H9 (cell line): ENCODE measurements around the gene MXRA5. TPM values are rescaled to one million over a fixed set of nuclear protein-coding genes. Genes with fewer than 3 reads are reported as not detected.

Source experiments
- DNase-seq: peaks from one replicate; pipeline ENCODE4 v3.0.0-alpha.2; 2017
- H2AFZ ChIP-seq: one replicate; pipeline ENCODE4 v1.6.1; 2013; ENCODE audit warnings: mild to moderate bottlenecking, low read length, control low read depth, moderate library complexity
- H2AK5ac ChIP-seq: 2 replicates; pipeline ENCODE4 v1.6.1; 2013; ENCODE audit warnings: low read length, control low read depth, mixed read lengths; ENCODE audit not compliant: insufficient read length
- H2BK120ac ChIP-seq: one replicate; pipeline ENCODE4 v1.6.1; 2013; ENCODE audit warnings: low read depth, mild to moderate bottlenecking, low read length, control low read depth, inconsistent platforms; ENCODE audit not compliant: poor library complexity, severe bottlenecking
- H2BK12ac ChIP-seq: 2 replicates; pipeline ENCODE4 v1.6.1; 2013; ENCODE audit warnings: low read length, control low read depth, mixed read lengths, low read depth; ENCODE audit not compliant: insufficient read length
- H2BK15ac ChIP-seq: 2 replicates; pipeline ENCODE4 v1.6.1; 2013; ENCODE audit warnings: low read depth, low read length, control low read depth
- H2BK20ac ChIP-seq: one replicate; pipeline ENCODE4 v1.6.1; 2013; ENCODE audit warnings: low read depth, mild to moderate bottlenecking, low read length, control low read depth, inconsistent platforms; ENCODE audit not compliant: poor library complexity, severe bottlenecking
- H2BK5ac ChIP-seq: 2 replicates; pipeline ENCODE4 v1.6.1; 2013; ENCODE audit warnings: low read length, control low read depth, mixed read lengths; ENCODE audit not compliant: insufficient read length
- H3K14ac ChIP-seq: 2 replicates; pipeline ENCODE4 v1.6.1; 2013; ENCODE audit warnings: low read length, control low read depth; ENCODE audit not compliant: insufficient read depth
- H3K18ac ChIP-seq: 2 replicates; pipeline ENCODE4 v1.6.1; 2013; ENCODE audit warnings: low read depth, mild to moderate bottlenecking, mixed read lengths, low read length, control low read depth; ENCODE audit not compliant: insufficient read length
- H3K23ac ChIP-seq: 2 replicates; pipeline ENCODE4 v1.6.1; 2013; ENCODE audit warnings: low read length, control low read depth, mixed read lengths, low read depth; ENCODE audit not compliant: insufficient read length
- H3K23me2 ChIP-seq: 2 replicates; pipeline ENCODE4 v1.6.1; 2013; ENCODE audit warnings: low read depth, mild to moderate bottlenecking, mixed read lengths, low read length, control low read depth; ENCODE audit not compliant: insufficient read length, poor library complexity, severe bottlenecking
- H3K27ac ChIP-seq: 2 replicates; pipeline ENCODE4 v1.5.1; 2013; ENCODE audit warnings: low read length, control low read depth, mixed read lengths, low read depth; ENCODE audit not compliant: insufficient read length
- H3K27me3 ChIP-seq: 2 replicates; pipeline ENCODE4 v1.6.1; 2013; ENCODE audit warnings: low read length, control low read depth, inconsistent platforms; ENCODE audit not compliant: insufficient read depth
- H3K4ac ChIP-seq: 2 replicates; pipeline ENCODE4 v1.6.1; 2013; ENCODE audit warnings: low read depth, mild to moderate bottlenecking, control low read depth, inconsistent platforms, low read length, moderate library complexity
- H3K4me1 ChIP-seq: 2 replicates; pipeline ENCODE4 v1.6.1; 2013; ENCODE audit warnings: low read length, control low read depth, inconsistent platforms; ENCODE audit not compliant: insufficient read depth
- H3K4me2 ChIP-seq: 2 replicates; pipeline ENCODE4 v1.6.1; 2013; ENCODE audit warnings: low read length, control low read depth, mixed read lengths; ENCODE audit not compliant: insufficient read length, insufficient read depth
- H3K56ac ChIP-seq: 2 replicates; pipeline ENCODE4 v1.6.1; 2013; ENCODE audit warnings: low read depth, mild to moderate bottlenecking, mixed read lengths, low read length, control low read depth; ENCODE audit not compliant: insufficient read length
- H3K79me1 ChIP-seq: 2 replicates; pipeline ENCODE4 v1.6.1; 2013; ENCODE audit warnings: low read depth, mild to moderate bottlenecking, moderate library complexity, low read length, control low read depth, inconsistent platforms; ENCODE audit not compliant: insufficient read depth, poor library complexity, severe bottlenecking
- H3K79me2 ChIP-seq: 2 replicates; pipeline ENCODE4 v1.6.1; 2013; ENCODE audit warnings: low read length, control low read depth, inconsistent platforms; ENCODE audit not compliant: insufficient read depth
- H3K9ac ChIP-seq: 2 replicates; pipeline ENCODE4 v1.6.1; 2013; ENCODE audit warnings: low read length, control low read depth, mixed read lengths; ENCODE audit not compliant: insufficient read length; ENCODE audit errors: extremely low read depth
- H3K9me3 ChIP-seq: one replicate; pipeline ENCODE4 v1.6.1; 2013; ENCODE audit warnings: low read depth, low read length, inconsistent platforms; ENCODE audit not compliant: control insufficient read depth
- H3T11ph ChIP-seq: one replicate; pipeline ENCODE4 v1.6.1; 2013; ENCODE audit warnings: mild to moderate bottlenecking, low read length, control low read depth, inconsistent platforms
- H4K20me1 ChIP-seq: one replicate; pipeline ENCODE4 v1.6.1; 2013; ENCODE audit not compliant: control insufficient read depth, insufficient read length, insufficient read depth
- H4K5ac ChIP-seq: 2 replicates; pipeline ENCODE4 v1.6.1; 2013; ENCODE audit warnings: low read depth, mild to moderate bottlenecking, mixed read lengths, low read length, control low read depth; ENCODE audit not compliant: insufficient read length
- H4K8ac ChIP-seq: replicated peaks from 2 replicates; pipeline ENCODE4 v1.6.1; 2013; ENCODE audit warnings: low read length, control low read depth, mixed read lengths, low read depth; ENCODE audit not compliant: insufficient read length
- H4K91ac ChIP-seq: 2 replicates; pipeline ENCODE4 v1.6.1; 2013; ENCODE audit warnings: low read depth, mild to moderate bottlenecking, moderate library complexity, mixed read lengths, low read length, control low read depth; ENCODE audit not compliant: insufficient read length
- H3K27ac Mint-ChIP-seq, 3 experiments: 2 replicates in 2 of 3; 3 replicates in 1 of 3; pipeline ENCODE4 v1.8.0; 2020 to 2021; ENCODE audit warnings: mixed read lengths in 3 of 3, mild to moderate bottlenecking in 1 of 3, moderate library complexity in 1 of 3
- H3K27me3 Mint-ChIP-seq: 2 replicates; pipeline ENCODE4 v1.8.0; 2021; ENCODE audit warnings: low read depth, mild to moderate bottlenecking, moderate library complexity, mixed read lengths
- H3K36me3 Mint-ChIP-seq, 3 experiments: 2 replicates in 2 of 3; 3 replicates in 1 of 3; pipeline ENCODE4 v1.8.0; 2020 to 2021; ENCODE audit warnings: low read depth in 3 of 3, mixed read lengths in 3 of 3; ENCODE audit not compliant: insufficient read depth in 1 of 3
- H3K4me1 Mint-ChIP-seq, 2 experiments: 2 replicates each; pipeline ENCODE4 v1.8.0; 2020; ENCODE audit warnings: mixed read lengths in 2 of 2
- H3K4me3 Mint-ChIP-seq, 2 experiments: 2 replicates in 1 of 2; 3 replicates in 1 of 2; pipeline ENCODE4 v1.8.0; 2020 to 2021; ENCODE audit warnings: mild to moderate bottlenecking in 2 of 2, mixed read lengths in 2 of 2, moderate library complexity in 1 of 2
- H3K9me3 Mint-ChIP-seq, 2 experiments: 2 replicates in 1 of 2; 3 replicates in 1 of 2; pipeline ENCODE4 v1.8.0; 2020; ENCODE audit warnings: mild to moderate bottlenecking in 2 of 2, mixed read lengths in 2 of 2, moderate library complexity in 1 of 2
- WGBS: extraction: QIAGEN DNeasy Blood & Tissue Kit; methylation state at CpG from one replicate; pipeline ENCODE4 v1.1.7; 2013; ENCODE audit warnings: missing lambda C conversion rate, low lambda C conversion rate, mixed read lengths; ENCODE audit not compliant: insufficient read length; ENCODE audit errors: extremely low coverage; 5-methylcytosine and 5-hydroxymethylcytosine counted together
- total RNA-seq: library from RNA; stranded (reverse); gene quantifications from 2 replicates; pipeline ENCODE4 v1.2.1, GENCODE V29; 2021
- TF ChIP-seq, protein P1 (sequence below): fragments of 200-600 bp; sonication (generic); conservative IDR thresholded peaks from 3 replicates; pipeline ENCODE4 v1.8.0; 2021; ENCODE audit warnings: antibody characterized with exemption, mild to moderate bottlenecking

Gene MXRA5
- total RNA-seq, 1 experiment from 2014 or later: 1.0 TPM

DNA sequence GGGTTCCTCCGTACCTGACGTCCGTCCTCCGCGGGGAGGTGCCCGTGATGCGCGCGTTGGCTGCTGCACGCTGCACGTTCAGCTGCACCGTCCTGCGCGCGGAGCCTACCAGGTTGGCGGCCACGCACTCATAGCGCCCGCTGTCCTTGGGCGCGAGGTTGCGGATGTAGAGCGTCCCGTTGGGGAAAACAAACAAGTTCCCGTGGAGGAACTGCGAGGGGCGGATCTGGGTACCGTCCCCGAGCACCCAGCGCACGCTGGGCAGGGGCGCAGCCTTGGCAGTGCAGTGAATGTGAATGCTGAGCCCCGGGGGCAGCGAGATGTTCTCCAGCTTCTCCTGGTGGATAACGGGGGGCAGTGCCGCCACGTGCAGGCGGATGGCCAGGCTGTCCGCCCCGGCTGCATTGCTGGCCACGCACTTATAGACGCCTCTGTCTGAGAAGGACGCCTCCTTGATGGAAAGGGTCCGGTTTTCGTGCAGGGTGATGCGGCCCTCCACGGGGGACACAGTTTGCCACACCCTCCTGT is 29.2 kb downstream of the MXRA5 start:
- Histone ChIP-seq H3K23ac (no peak overlapping the region), H3K23me2 (no peaks in the 10 kb centered on the region), H3K79me2 (no peaks in the 10 kb centered on the region), H2BK12ac (no peak overlapping the region), H2BK15ac (no peak overlapping the region), H2AK5ac (no peak overlapping the region), H3K9me3 (no peaks in the 10 kb centered on the region), H3K4ac (no peak overlapping the region), H3K18ac (no peak overlapping the region), H3T11ph (no peak overlapping the region), H3K27me3 (no peaks in the 10 kb centered on the region), H3K56ac (no peak overlapping the region), H3K9ac (no peak overlapping the region), H3K4me1 (no peaks in the 10 kb centered on the region), H2BK5ac (no peak overlapping the region), H3K4me2 (no peak overlapping the region), H2BK120ac (no peak overlapping the region), H3K79me1 (no peaks in the 10 kb centered on the region), H3K14ac (no peak overlapping the region), H3K27ac (no peak overlapping the region), H4K91ac (no peak overlapping the region), H4K8ac (no peak overlapping the region), H4K5ac (no peak overlapping the region), H4K20me1 (no peaks in the 10 kb centered on the region), H2BK20ac (no peak overlapping the region), H2AFZ (no peak overlapping the region)
- TF ChIP-seq, protein P1, sequence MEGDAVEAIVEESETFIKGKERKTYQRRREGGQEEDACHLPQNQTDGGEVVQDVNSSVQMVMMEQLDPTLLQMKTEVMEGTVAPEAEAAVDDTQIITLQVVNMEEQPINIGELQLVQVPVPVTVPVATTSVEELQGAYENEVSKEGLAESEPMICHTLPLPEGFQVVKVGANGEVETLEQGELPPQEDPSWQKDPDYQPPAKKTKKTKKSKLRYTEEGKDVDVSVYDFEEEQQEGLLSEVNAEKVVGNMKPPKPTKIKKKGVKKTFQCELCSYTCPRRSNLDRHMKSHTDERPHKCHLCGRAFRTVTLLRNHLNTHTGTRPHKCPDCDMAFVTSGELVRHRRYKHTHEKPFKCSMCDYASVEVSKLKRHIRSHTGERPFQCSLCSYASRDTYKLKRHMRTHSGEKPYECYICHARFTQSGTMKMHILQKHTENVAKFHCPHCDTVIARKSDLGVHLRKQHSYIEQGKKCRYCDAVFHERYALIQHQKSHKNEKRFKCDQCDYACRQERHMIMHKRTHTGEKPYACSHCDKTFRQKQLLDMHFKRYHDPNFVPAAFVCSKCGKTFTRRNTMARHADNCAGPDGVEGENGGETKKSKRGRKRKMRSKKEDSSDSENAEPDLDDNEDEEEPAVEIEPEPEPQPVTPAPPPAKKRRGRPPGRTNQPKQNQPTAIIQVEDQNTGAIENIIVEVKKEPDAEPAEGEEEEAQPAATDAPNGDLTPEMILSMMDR: no peak
- Mint-ChIP-seq H3K4me1 (no peaks in the 10 kb centered on the region), H3K27me3 (no peaks in the 10 kb centered on the region; the same call in none of the 2 replicates), H3K4me3 (no peak overlapping the region), H3K27ac (no peak overlapping the region), H3K9me3 (peaks cover 6 to 7% of the 10 kb centered on the region in 2 experiments; a peak in 2 of 5 replicates), H3K36me3 (0 out of 7 replicates have a peak, but pooled peaks cover 0 to 4% (median 0%) of the 10 kb centered on the region in 3 experiments)
- no peak for DNase-seq
- WGBS: no CpG with 5 or more reads among the region's 47 CpGs
